HepG2 (cell line): ENCODE measurements around the gene ZNF30. TPM values are rescaled to one million over a fixed set of nuclear protein-coding genes. Genes with fewer than 3 reads are reported as not detected.

Experiments
- CREBL2 ChIP-seq: sonication (generic); formaldehyde crosslinking; IDR thresholded peaks from 2 replicates; pipeline ENCODE4 v1.8.1; 2023; ENCODE audit warnings: missing genetic modification reagents, mild to moderate bottlenecking, borderline replicate concordance
- FLYWCH1 ChIP-seq: sonication (generic); formaldehyde crosslinking; IDR thresholded peaks from 2 replicates; pipeline ENCODE4 v1.8.1; 2023; ENCODE audit warnings: mild to moderate bottlenecking, missing genetic modification reagents
- KLF12 ChIP-seq: sonication (generic); formaldehyde crosslinking; IDR thresholded peaks from 2 replicates; pipeline ENCODE4 v1.4.0; 2020; ENCODE audit warnings: missing genetic modification reagents, borderline replicate concordance
- MATR3 ChIP-seq: sonication (generic); formaldehyde crosslinking; IDR thresholded peaks from 2 replicates; pipeline ENCODE4 v1.4.0; 2020; ENCODE audit warnings: missing genetic modification reagents
- MLXIP ChIP-seq: sonication (generic); formaldehyde crosslinking; IDR thresholded peaks from 2 replicates; pipeline ENCODE4 v1.9.0; 2021; ENCODE audit warnings: missing genetic modification reagents, borderline replicate concordance
- NAIF1 ChIP-seq: sonication (generic); formaldehyde crosslinking; IDR thresholded peaks from 2 replicates; pipeline ENCODE4 v1.5.0; 2020; ENCODE audit warnings: mild to moderate bottlenecking, missing genetic modification reagents, borderline replicate concordance
- RNF2 ChIP-seq: fragments of 450-650 bp; conservative IDR thresholded peaks from 2 replicates; pipeline ENCODE4 v1.6.1; 2016; ENCODE audit warnings: low read depth
- SETDB1 ChIP-seq: sonication (generic); formaldehyde crosslinking; IDR thresholded peaks from 2 replicates; pipeline ENCODE4 v1.5.1; 2020; ENCODE audit warnings: missing genetic modification reagents, mild to moderate bottlenecking, borderline replicate concordance
- THAP9 ChIP-seq: sonication (generic); formaldehyde crosslinking; IDR thresholded peaks from 2 replicates; pipeline ENCODE4; 2020; ENCODE audit warnings: missing genetic modification reagents, mild to moderate bottlenecking, borderline replicate concordance
- ZBTB38 ChIP-seq: sonication (generic); formaldehyde crosslinking; IDR thresholded peaks from 2 replicates; pipeline ENCODE4 v1.5.1; 2020; ENCODE audit warnings: mild to moderate bottlenecking, missing genetic modification reagents
- ZC3H13 ChIP-seq: sonication (generic); formaldehyde crosslinking; IDR thresholded peaks from 2 replicates; pipeline ENCODE4 v1.8.1; 2023; ENCODE audit warnings: mild to moderate bottlenecking, missing genetic modification reagents, moderate library complexity
- ZC3H4 ChIP-seq: sonication (generic); formaldehyde crosslinking; IDR thresholded peaks from 2 replicates; pipeline ENCODE4 v1.4.0; 2020; ENCODE audit warnings: missing genetic modification reagents, borderline replicate concordance
- ZNF207 ChIP-seq: fragments of 450-650 bp; IDR thresholded peaks from 2 replicates; pipeline ENCODE4 v1.6.1; 2016; ENCODE audit warnings: antibody characterized with exemption, borderline replicate concordance
- ZNF235 ChIP-seq: sonication (generic); formaldehyde crosslinking; IDR thresholded peaks from 2 replicates; pipeline ENCODE4 v1.8.1; 2023; ENCODE audit warnings: mild to moderate bottlenecking, missing genetic modification reagents, borderline replicate concordance
- ZNF441 ChIP-seq: sonication (generic); formaldehyde crosslinking; IDR thresholded peaks from 2 replicates; pipeline ENCODE4 v1.7.0; 2021; ENCODE audit warnings: missing genetic modification reagents, borderline replicate concordance
- ZNF460 ChIP-seq: sonication (generic); formaldehyde crosslinking; IDR thresholded peaks from 2 replicates; pipeline ENCODE4 v1.5.1; 2020; ENCODE audit warnings: missing genetic modification reagents, mild to moderate bottlenecking, borderline replicate concordance
- ZNF557 ChIP-seq: sonication (generic); formaldehyde crosslinking; IDR thresholded peaks from 2 replicates; pipeline ENCODE4 v1.4.0; 2020; ENCODE audit warnings: missing genetic modification reagents
- ZNF572 ChIP-seq: sonication (generic); formaldehyde crosslinking; IDR thresholded peaks from 2 replicates; pipeline ENCODE4 v1.5.1; 2020; ENCODE audit warnings: mild to moderate bottlenecking, missing genetic modification reagents
- ZNF670 ChIP-seq: sonication (generic); formaldehyde crosslinking; IDR thresholded peaks from 2 replicates; pipeline ENCODE4 v1.8.0; 2022; ENCODE audit warnings: mild to moderate bottlenecking, missing genetic modification reagents, borderline replicate concordance
- ZSCAN20 ChIP-seq: sonication (generic); formaldehyde crosslinking; IDR thresholded peaks from 2 replicates; pipeline ENCODE4 v1.4.0; 2020; ENCODE audit warnings: missing genetic modification reagents, mild to moderate bottlenecking, borderline replicate concordance
- polyA plus RNA-seq, 8 experiments: library from polyadenylated mRNA; depleted of rRNA in 3 of 8; stranded (reverse) in 7 of 8; unstranded in 1 of 8; fragments of >200 nt; fragmentation: Illumina TruSeq in 4 of 8; extraction: Trizol in 4 of 8; gene quantifications; 2 replicates each; pipeline versions ENCODE4 v1.2.1 to v1.2.3, GENCODE V29; 2011 to 2016; ENCODE audit warnings: low read depth in 4 of 8, missing spikeins in 1 of 8, mixed read lengths in 1 of 8; ENCODE audit not compliant: insufficient read depth in 1 of 8
- total RNA-seq, 5 experiments: library from RNA; depleted of rRNA; stranded (reverse); fragments of >200 nt; fragmentation: Illumina TruSeq; extraction: Trizol; gene quantifications; 2 replicates each; pipeline ENCODE4 v1.2.3, GENCODE V29; 2016; ENCODE audit warnings: low read depth in 1 of 5

ZNF30 gene
- total and polyA plus RNA-seq, 2 of the 13 experiments (the other 11 are each of a cell fraction or from before 2014, with no cell fraction given) = 2.3 to 4.4 TPM

- peak; percentile 62; the same call in 1 of the 2 replicates for TF ChIP-seq RNF2
- TF ChIP-seq KLF12 (CRISPR knock-in tag) = no peak
- no peak; the same call in 1 of the 2 replicates for TF ChIP-seq CREBL2
- TF ChIP-seq ZNF572 (CRISPR knock-in tag) = no peak
- TF ChIP-seq ZNF441 (CRISPR knock-in tag) = peak; percentile 51; the same call in 1 of the 2 replicates
- TF ChIP-seq ZSCAN20 = 0 out of 2 replicates have a peak, but pooled peaks have one; percentile 30
- TF ChIP-seq ZNF460 (CRISPR knock-in tag) = peak; percentile 45; the same call in 1 of the 2 replicates
- TF ChIP-seq ZNF235 (CRISPR knock-in tag) = peak; percentile 46; the same call in 1 of the 2 replicates
- TF ChIP-seq ZNF670 = peak; percentile 96
- TF ChIP-seq NAIF1 (CRISPR knock-in tag) = peak; percentile 70; the same call in 1 of the 2 replicates
- TF ChIP-seq ZNF557 (CRISPR knock-in tag) = no peak; the same call in 1 of the 2 replicates
- TF ChIP-seq ZC3H4 (CRISPR knock-in tag) = 0 out of 2 replicates have a peak, but pooled peaks have one; percentile 40
- no peak for TF ChIP-seq FLYWCH1
- TF ChIP-seq SETDB1 (CRISPR knock-in tag) = no peak
- no peak for TF ChIP-seq MATR3 (CRISPR knock-in tag)
- no peak; the same call in 1 of the 2 replicates for TF ChIP-seq THAP9
- no peak for TF ChIP-seq ZNF207
- TF ChIP-seq ZBTB38 (CRISPR knock-in tag) = peak; percentile 74; the same call in 1 of the 2 replicates
- TF ChIP-seq ZC3H13 = no peak
- TF ChIP-seq MLXIP (CRISPR knock-in tag) = no peak
Measured at GRCh38 chr19:34926685-34927375, at the start of gene ZNF30 (continued).
